Loucy (cell line): ENCODE data around the gene HEATR5B.
"Not testable (repeated sequence)": the region's sequence is repeated elsewhere in the genome, so short reads cannot be mapped to it uniquely, and the experiment has no call there.

Experiments
- CTCF ChIP-seq: fragments of 200-600 bp; sonication (generic); conservative IDR thresholded peaks from 2 replicates; pipeline ENCODE4 v1.5.1; 2014; ENCODE audit warnings: mild to moderate bottlenecking, antibody characterized with exemption, low read length
- EZH2phosphoT487 ChIP-seq: fragments of 200-600 bp; IDR thresholded peaks from 2 replicates; pipeline ENCODE4 v1.6.1; 2018; ENCODE audit warnings: antibody characterized with exemption, mild to moderate bottlenecking, moderate library complexity, borderline replicate concordance

- TF ChIP-seq CTCF, EZH2phosphoT487: not testable (repeated sequence)
Measured at GRCh38 chr2:36936526-36936925, 147.6 kb downstream of the HEATR5B start.
